ENCODE results near the gene EBNA1BP2. TPM values are rescaled to one million over a fixed set of nuclear protein-coding genes. Genes with fewer than 3 reads are reported as not detected.

The EBNA1BP2 gene
- total and polyA plus RNA-seq, 2 donors, result 30.3 to 63.2 TPM

DNA sequence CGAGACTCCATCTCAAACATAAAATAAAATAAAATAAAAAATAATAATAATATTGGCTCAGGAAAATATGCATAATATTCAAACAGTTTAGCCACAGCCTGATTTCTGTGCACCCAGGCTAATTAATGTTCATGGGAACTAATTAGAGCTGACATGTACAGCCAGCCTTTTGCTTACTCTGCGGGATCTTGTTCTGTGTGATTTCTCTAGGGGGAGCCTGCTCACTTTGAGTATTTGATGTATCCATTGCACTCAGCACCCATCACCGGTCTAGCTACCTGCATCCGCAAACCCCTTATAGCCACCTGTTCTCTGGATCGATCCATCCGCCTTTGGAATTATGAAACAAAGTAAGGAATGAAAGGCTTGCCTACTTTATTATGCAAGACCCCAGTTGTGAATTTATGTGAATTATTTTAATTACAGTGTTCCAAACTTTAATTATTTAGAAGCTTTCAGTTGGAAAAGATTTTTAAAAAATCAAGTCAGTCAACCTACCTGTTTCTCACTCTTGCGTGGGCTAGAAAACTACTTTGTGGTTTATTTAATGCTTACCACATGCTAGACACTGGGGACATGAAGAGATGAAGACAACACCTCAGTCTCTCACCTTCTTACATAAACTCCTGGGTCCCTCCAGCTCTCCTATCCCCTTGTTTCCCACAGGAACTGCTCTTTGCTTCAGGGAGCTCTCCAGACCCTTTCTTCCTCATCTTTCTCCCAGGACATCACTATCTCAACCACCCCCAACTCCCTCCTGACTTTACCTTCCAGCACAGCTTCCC, 25.4 kb upstream of the EBNA1BP2 start:
- Histone ChIP-seq H3K27ac (ENCODE audit: low read depth) (no peak overlapping the region), H3K4me1 (ENCODE audit: insufficient read depth) (no peaks in the 10 kb centered on the region), H3K4me3 (ENCODE audit: low read depth, low read length) (no peak overlapping the region), H3K36me3 (ENCODE audit: insufficient read depth) (no peaks in the 10 kb centered on the region)
- DNase-seq (ENCODE audit: extremely low spot score), result no peak
- WGBS, result 86% methylated on average over 7 of the region's 7 CpGs

- Histone ChIP-seq H3K4me3 (ENCODE audit: low read depth, low read length) (no peak overlapping the region), H3K36me3 (ENCODE audit: insufficient read depth) (no peaks in the 10 kb centered on the region), H3K4me1 (ENCODE audit: insufficient read depth) (no peaks in the 10 kb centered on the region), H3K27ac (ENCODE audit: low read depth) (no peak overlapping the region)
- no peak for DNase-seq (ENCODE audit: extremely low spot score)
Observed at GRCh38 chr1:43194509-43194908, 22.4 kb upstream of the EBNA1BP2 start.

- H3K4me1 ChIP-seq (ENCODE audit: insufficient read depth), result no peaks in the 10 kb centered on the region
- H3K4me3 ChIP-seq (ENCODE audit: low read depth, low read length), result no peak overlapping the region
- H3K36me3 ChIP-seq (ENCODE audit: insufficient read depth), result no peaks in the 10 kb centered on the region
- no peak overlapping the region for H3K27ac ChIP-seq (ENCODE audit: low read depth)
- DNase-seq (ENCODE audit: extremely low spot score), result no peak
- WGBS, result 89% methylated on average over 1 of the region's 1 CpG
Observed at GRCh38 chr1:43188106-43188505, 16.0 kb upstream of the EBNA1BP2 start.

- H3K27ac ChIP-seq (ENCODE audit: low read depth), result no peak overlapping the region
- no peaks in the 10 kb centered on the region for H3K4me1 ChIP-seq (ENCODE audit: insufficient read depth)
- no peak overlapping the region for H3K4me3 ChIP-seq (ENCODE audit: low read depth, low read length)
- DNase-seq (ENCODE audit: extremely low spot score), result no peak
- WGBS, result 91% methylated on average over 3 of the region's 3 CpGs
- H3K36me3 ChIP-seq (ENCODE audit: insufficient read depth), result no peaks in the 10 kb centered on the region
Observed at GRCh38 chr1:43184995-43185394, 12.9 kb upstream of the EBNA1BP2 start.

DNA sequence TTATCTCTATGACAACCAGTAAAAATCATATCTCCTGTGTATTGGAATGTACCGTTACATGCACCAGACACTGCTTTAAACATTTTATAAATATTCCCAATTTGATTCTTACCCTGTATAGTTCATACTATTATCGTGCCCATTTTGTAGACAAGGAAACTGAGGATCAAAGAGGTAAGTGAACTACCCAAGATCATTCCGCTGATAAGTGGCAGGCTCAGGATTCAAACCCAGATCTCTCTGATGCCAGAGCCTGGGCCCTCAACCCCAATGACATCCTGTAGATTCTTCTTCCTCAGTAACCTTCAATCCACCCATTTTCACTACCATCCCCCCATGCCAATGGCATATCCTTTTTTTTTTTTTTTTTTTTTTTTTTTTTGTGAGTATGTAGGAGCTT, 12.3 kb upstream of the EBNA1BP2 start:
- no peak for DNase-seq (ENCODE audit: extremely low spot score)
- no peaks in the 10 kb centered on the region for H3K4me1 ChIP-seq (ENCODE audit: insufficient read depth)
- no peaks in the 10 kb centered on the region for H3K36me3 ChIP-seq (ENCODE audit: insufficient read depth)
- 94% methylated on average over 3 of the region's 3 CpGs for WGBS
- no peak overlapping the region for H3K4me3 ChIP-seq (ENCODE audit: low read depth, low read length)
- no peak overlapping the region for H3K27ac ChIP-seq (ENCODE audit: low read depth)

DNA sequence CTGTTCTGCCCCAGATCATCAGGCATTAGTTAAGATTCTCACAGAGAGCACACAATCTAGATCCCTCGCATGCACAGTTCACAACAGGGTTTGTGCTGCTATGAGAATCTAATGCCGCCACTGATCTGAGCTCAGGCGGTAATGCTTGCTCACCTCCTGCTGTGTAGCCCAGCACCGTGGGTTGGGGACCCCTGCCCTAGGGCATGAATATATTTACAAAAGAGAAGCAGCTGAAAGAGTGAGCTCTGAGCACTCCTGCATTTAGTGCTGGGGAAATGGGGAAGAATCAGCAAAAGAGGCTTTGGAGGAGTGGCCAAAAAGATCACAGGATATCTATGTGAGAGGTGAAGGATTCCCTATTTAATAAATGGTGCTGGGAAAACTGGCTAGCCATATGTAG, 5.6 kb upstream of the EBNA1BP2 start:
- Histone ChIP-seq H3K4me1 (ENCODE audit: insufficient read depth) (no peaks in the 10 kb centered on the region), H3K4me3 (ENCODE audit: low read depth, low read length) (no peak overlapping the region), H3K36me3 (ENCODE audit: insufficient read depth) (no peaks in the 10 kb centered on the region), H3K27ac (ENCODE audit: low read depth) (no peak overlapping the region)
- DNase-seq (ENCODE audit: extremely low spot score), result no peak
- WGBS, result 43% methylated on average over 4 of the region's 4 CpGs

GRCh38 chr1:43174873-43175272, 2.8 kb upstream of the EBNA1BP2 start:
- Histone ChIP-seq H3K4me1 (ENCODE audit: insufficient read depth) (peaks cover 3% of the 10 kb centered on the region), H3K36me3 (ENCODE audit: insufficient read depth) (no peaks in the 10 kb centered on the region), H3K27ac (ENCODE audit: low read depth) (no peak overlapping the region), H3K4me3 (ENCODE audit: low read depth, low read length) (no peak overlapping the region)
- whole genome bisulfite sequencing, result 83% methylated on average over 2 of the region's 2 CpGs
- DNase-seq (ENCODE audit: extremely low spot score), result no peak

- DNase-seq (ENCODE audit: extremely low spot score), result peak; percentile 71
- peak overlapping the region; percentile 62 for H3K4me3 ChIP-seq (ENCODE audit: low read depth, low read length)
- H3K27ac ChIP-seq (ENCODE audit: low read depth), result no peak overlapping the region
Observed at GRCh38 chr1:43172527-43172972, 460 bp upstream of the EBNA1BP2 start.

GRCh38 chr1:43171312-43171875, 696 bp downstream of the EBNA1BP2 start:
- 21% methylated on average over 17 of the region's 17 CpGs for WGBS
- DNase-seq (ENCODE audit: extremely low spot score), result no peak
- peaks cover 3% of the 10 kb centered on the region for H3K4me1 ChIP-seq (ENCODE audit: insufficient read depth)
- peak overlapping the region; percentile 62 for H3K4me3 ChIP-seq (ENCODE audit: low read depth, low read length)
- H3K27ac ChIP-seq (ENCODE audit: low read depth), result no peak overlapping the region
- H3K36me3 ChIP-seq (ENCODE audit: insufficient read depth), result peaks cover 3% of the 10 kb centered on the region

More at GRCh38 chr1:43172527-43172972, 460 bp upstream of the EBNA1BP2 start:
- under 1% methylated on average over 20 of the region's 20 CpGs for WGBS
- no peaks in the 10 kb centered on the region for H3K36me3 ChIP-seq (ENCODE audit: insufficient read depth)
- H3K4me1 ChIP-seq (ENCODE audit: insufficient read depth), result peaks cover 3% of the 10 kb centered on the region

DNA sequence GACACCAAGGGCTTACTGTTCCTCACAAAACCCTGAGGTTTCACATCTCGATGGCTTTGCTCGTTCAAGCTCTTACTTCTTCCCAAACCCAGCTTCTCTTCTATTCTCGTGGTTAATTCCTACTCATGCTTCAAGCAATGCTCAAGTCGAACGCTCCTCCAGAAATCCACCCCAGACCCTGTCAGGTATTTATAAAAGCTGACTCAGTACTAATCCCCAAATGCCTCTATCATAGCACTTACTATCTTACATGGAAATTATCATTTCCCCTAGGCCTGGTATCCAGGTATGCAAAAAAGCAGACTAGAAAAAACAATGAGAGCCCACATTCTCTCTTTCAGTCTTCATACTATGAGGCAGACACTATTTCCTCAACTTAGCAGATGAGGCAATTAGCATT, 6.3 kb downstream of the EBNA1BP2 start:
- Histone ChIP-seq H3K4me1 (ENCODE audit: insufficient read depth) (no peaks in the 10 kb centered on the region), H3K36me3 (ENCODE audit: insufficient read depth) (peaks cover 7% of the 10 kb centered on the region), H3K4me3 (ENCODE audit: low read depth, low read length) (no peak overlapping the region), H3K27ac (ENCODE audit: low read depth) (no peak overlapping the region)
- DNase-seq (ENCODE audit: extremely low spot score), result no peak
- WGBS, result 96% methylated on average over 5 of the region's 5 CpGs

DNA sequence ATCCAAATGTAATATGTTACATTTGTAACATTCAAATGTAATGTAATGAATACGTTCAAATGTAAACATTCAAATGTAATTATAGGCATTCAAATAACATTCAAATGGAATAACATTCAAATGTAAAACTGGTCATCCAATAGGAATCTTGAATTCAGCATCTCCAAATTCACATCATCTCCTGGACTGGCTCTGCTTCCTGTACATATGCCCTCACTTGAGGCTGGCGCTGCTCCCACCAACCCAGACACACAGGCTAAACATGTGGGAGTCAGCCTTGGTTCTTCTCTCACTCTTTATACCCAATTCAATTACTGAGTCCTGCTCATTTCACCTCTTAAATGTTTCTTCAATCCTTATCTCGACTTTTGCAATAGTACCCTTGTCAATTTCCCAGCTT, 6.9 kb downstream of the EBNA1BP2 start:
- Histone ChIP-seq H3K27ac (ENCODE audit: low read depth) (no peak overlapping the region), H3K36me3 (ENCODE audit: insufficient read depth) (peaks cover 7% of the 10 kb centered on the region), H3K4me3 (ENCODE audit: low read depth, low read length) (no peak overlapping the region), H3K4me1 (ENCODE audit: insufficient read depth) (no peaks in the 10 kb centered on the region)
- WGBS, result 81% methylated on average over 3 of the region's 3 CpGs
- DNase-seq (ENCODE audit: extremely low spot score), result no peak

GRCh38 chr1:43156026-43156425, 16.1 kb downstream of the EBNA1BP2 start:
- DNase-seq (ENCODE audit: extremely low spot score), result no peak
- Histone ChIP-seq H3K27ac (ENCODE audit: low read depth) (no peak overlapping the region), H3K36me3 (ENCODE audit: insufficient read depth) (no peaks in the 10 kb centered on the region), H3K4me1 (ENCODE audit: insufficient read depth) (no peaks in the 10 kb centered on the region), H3K4me3 (ENCODE audit: low read depth, low read length) (no peak overlapping the region)
- WGBS, result 77% methylated on average over 7 of the region's 7 CpGs

GRCh38 chr1:43153443-43153842, 18.6 kb downstream of the EBNA1BP2 start:
- H3K36me3 ChIP-seq (ENCODE audit: insufficient read depth), result no peaks in the 10 kb centered on the region
- H3K4me1 ChIP-seq (ENCODE audit: insufficient read depth), result no peaks in the 10 kb centered on the region
- 92% methylated on average over 6 of the region's 6 CpGs for WGBS
- DNase-seq (ENCODE audit: extremely low spot score), result no peak
- H3K27ac ChIP-seq (ENCODE audit: low read depth), result no peak overlapping the region
- no peak overlapping the region for H3K4me3 ChIP-seq (ENCODE audit: low read depth, low read length)

- 52% methylated on average over 4 of the region's 4 CpGs for WGBS
- Histone ChIP-seq H3K27ac (ENCODE audit: low read depth) (no peak overlapping the region), H3K4me3 (ENCODE audit: low read depth, low read length) (no peak overlapping the region), H3K36me3 (ENCODE audit: insufficient read depth) (no peaks in the 10 kb centered on the region), H3K4me1 (ENCODE audit: insufficient read depth) (no peaks in the 10 kb centered on the region)
- peak; percentile 23 for DNase-seq (ENCODE audit: extremely low spot score)
Observed at GRCh38 chr1:43152866-43153265, 19.2 kb downstream of the EBNA1BP2 start.
